Upper lobe of right lung (tissue), 1 donor: Measurements from ENCODE around the gene MEN1. TPM values are rescaled to one million over a fixed set of nuclear protein-coding genes. Genes with fewer than 3 reads are reported as not detected.
A peak's percentile ranks its signal among the peaks of the same experiment; 100 is the strongest.

Source experiments
- ATAC-seq: fragments of 200-7000 bp; cut with Tn5 transposase; one replicate; pipeline ENCODE4 v1.9.1; 2020; ENCODE audit warnings: mild to moderate bottlenecking, moderate library complexity
- DNase-seq: peaks from one replicate; pipeline ENCODE4 v3.0.0-alpha.2; 2020
- H3K27ac ChIP-seq: fragments of 200-600 bp; one replicate; pipeline ENCODE4 v1.8.0; 2022
- H3K27me3 ChIP-seq: fragments of 200-600 bp; one replicate; pipeline ENCODE4 v1.8.0; 2022; ENCODE audit warnings: mild to moderate bottlenecking
- H3K36me3 ChIP-seq: fragments of 200-600 bp; one replicate; pipeline ENCODE4 v1.8.0; 2022
- H3K4me1 ChIP-seq: fragments of 200-600 bp; one replicate; pipeline ENCODE4 v1.8.0; 2022
- H3K4me3 ChIP-seq: fragments of 200-600 bp; one replicate; pipeline ENCODE4 v1.8.0; 2022; ENCODE audit warnings: mild to moderate bottlenecking
- H3K9me3 ChIP-seq: fragments of 200-600 bp; one replicate; pipeline ENCODE4 v1.8.0; 2022
- intact Hi-C: fragments of 100-400 bp; cut with DNase I; formaldehyde crosslinking; loops from one replicate; pipeline ENCODE4 v1.11.0; 2022
- total RNA-seq: library from RNA; stranded (reverse); fragmentation: NEBNext Ultra II Directional; extraction: Animal tissue kit (Norgen Biotek cat#: 25700); gene quantifications from one replicate; pipeline ENCODE4 v1.2.1, GENCODE V29; 2021
- TF ChIP-seq, protein P1 (sequence below): fragments of 200-600 bp; IDR thresholded peaks from one replicate; pipeline ENCODE4 v1.8.0; 2022; ENCODE audit warnings: antibody characterized with exemption
- donor health status: DM: no; HTN: yes; CAD: no; lungs with severe emphysema.

MEN1 gene
- total RNA-seq, 1 donor from 2014 or later: 22.5 TPM

GRCh38 chr11:64759131-64759721 is 51.1 kb downstream of the MEN1 start:
- Histone ChIP-seq H3K9me3 (no peaks in the 10 kb centered on the region), H3K36me3 (peaks cover 20% of the 10 kb centered on the region), H3K27me3 (no peaks in the 10 kb centered on the region), H3K4me3 (peak overlapping the region; percentile 8), H3K4me1 (peaks cover 19% of the 10 kb centered on the region), H3K27ac (peak overlapping the region; percentile 24)
- peak; percentile 64 for DNase-seq
- ATAC-seq: no peak
- intact Hi-C loops: no loop called here
- TF ChIP-seq, protein P1, sequence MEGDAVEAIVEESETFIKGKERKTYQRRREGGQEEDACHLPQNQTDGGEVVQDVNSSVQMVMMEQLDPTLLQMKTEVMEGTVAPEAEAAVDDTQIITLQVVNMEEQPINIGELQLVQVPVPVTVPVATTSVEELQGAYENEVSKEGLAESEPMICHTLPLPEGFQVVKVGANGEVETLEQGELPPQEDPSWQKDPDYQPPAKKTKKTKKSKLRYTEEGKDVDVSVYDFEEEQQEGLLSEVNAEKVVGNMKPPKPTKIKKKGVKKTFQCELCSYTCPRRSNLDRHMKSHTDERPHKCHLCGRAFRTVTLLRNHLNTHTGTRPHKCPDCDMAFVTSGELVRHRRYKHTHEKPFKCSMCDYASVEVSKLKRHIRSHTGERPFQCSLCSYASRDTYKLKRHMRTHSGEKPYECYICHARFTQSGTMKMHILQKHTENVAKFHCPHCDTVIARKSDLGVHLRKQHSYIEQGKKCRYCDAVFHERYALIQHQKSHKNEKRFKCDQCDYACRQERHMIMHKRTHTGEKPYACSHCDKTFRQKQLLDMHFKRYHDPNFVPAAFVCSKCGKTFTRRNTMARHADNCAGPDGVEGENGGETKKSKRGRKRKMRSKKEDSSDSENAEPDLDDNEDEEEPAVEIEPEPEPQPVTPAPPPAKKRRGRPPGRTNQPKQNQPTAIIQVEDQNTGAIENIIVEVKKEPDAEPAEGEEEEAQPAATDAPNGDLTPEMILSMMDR: no peak

GRCh38 chr11:64758330-64759079 is 51.8 kb downstream of the MEN1 start:
- H3K27ac ChIP-seq: no peak overlapping the region
- intact Hi-C loops: no loop called here
- ATAC-seq (no peak), DNase-seq (peak; percentile 61)
- H3K36me3 ChIP-seq: peaks cover 13% of the 10 kb centered on the region
- TF ChIP-seq, protein P1: no peak
- no peaks in the 10 kb centered on the region for H3K27me3 ChIP-seq
- peaks cover 18% of the 10 kb centered on the region for H3K4me1 ChIP-seq
- no peak overlapping the region for H3K4me3 ChIP-seq
- H3K9me3 ChIP-seq: no peaks in the 10 kb centered on the region

- peaks cover 13% of the 10 kb centered on the region for H3K4me1 ChIP-seq
- H3K27ac ChIP-seq: no peak overlapping the region
- ATAC-seq: no peak
- TF ChIP-seq, protein P1: no peak
- peak; percentile 59 for DNase-seq
- H3K36me3 ChIP-seq: peaks cover 5% of the 10 kb centered on the region
- H3K9me3 ChIP-seq: no peaks in the 10 kb centered on the region
- H3K4me3 ChIP-seq: no peak overlapping the region
- intact Hi-C loops: no loop called here
- H3K27me3 ChIP-seq: no peaks in the 10 kb centered on the region
Measured at GRCh38 chr11:64757549-64758329, 52.6 kb downstream of the MEN1 start.

DNA sequence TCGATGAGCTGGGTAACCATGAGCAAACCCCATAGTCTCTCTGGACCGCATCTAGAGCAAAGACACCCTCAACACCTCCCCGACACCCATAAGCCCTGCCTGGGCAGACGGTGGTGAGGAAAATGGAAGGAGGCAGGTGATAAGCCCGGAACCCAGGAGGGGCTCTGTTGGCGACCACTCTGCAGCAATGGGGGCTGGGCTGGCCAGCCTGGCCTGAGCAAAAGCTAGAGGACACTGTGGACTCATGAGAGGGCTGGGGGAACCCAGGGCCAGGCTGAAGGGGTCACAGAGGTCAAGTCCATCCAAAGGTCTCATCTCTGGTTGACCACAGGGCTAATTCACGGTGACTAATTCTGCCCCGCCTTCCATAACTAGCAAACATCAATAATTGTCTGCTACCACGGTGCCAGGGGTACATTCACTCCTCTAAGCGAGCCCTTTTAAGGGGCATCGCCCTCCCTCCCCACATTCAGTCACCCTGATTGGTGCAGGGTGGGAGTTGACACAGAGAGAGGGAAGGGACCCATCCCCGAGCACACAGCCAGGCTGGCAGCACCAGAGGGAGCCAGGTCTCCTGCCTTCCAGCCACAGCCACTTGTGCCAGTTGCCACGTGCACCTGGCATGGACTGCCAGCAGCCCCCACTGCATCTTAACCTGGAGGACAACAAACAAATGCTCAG is 54.5 kb downstream of the MEN1 start:
- H3K36me3 ChIP-seq: no peaks in the 10 kb centered on the region
- ATAC-seq: no peak
- H3K4me3 ChIP-seq: no peak overlapping the region
- peak; percentile 56 for DNase-seq
- TF ChIP-seq, protein P1: no peak
- intact Hi-C loops: no loop called here
- no peaks in the 10 kb centered on the region for H3K27me3 ChIP-seq
- H3K27ac ChIP-seq: no peak overlapping the region
- no peaks in the 10 kb centered on the region for H3K9me3 ChIP-seq
- H3K4me1 ChIP-seq: peaks cover 11% of the 10 kb centered on the region

- intact Hi-C loops: no loop called here
- DNase-seq: peak; percentile 55
Measured at GRCh38 chr11:64754919-64755662, 55.3 kb downstream of the MEN1 start.

More at GRCh38 chr11:64754919-64755662, 55.3 kb downstream of the MEN1 start:
- H3K4me3 ChIP-seq: no peak overlapping the region
- ATAC-seq: no peak
- no peaks in the 10 kb centered on the region for H3K27me3 ChIP-seq
- H3K36me3 ChIP-seq: no peaks in the 10 kb centered on the region
- TF ChIP-seq, protein P1: no peak
- H3K4me1 ChIP-seq: peaks cover 4% of the 10 kb centered on the region
- no peak overlapping the region for H3K27ac ChIP-seq
- H3K9me3 ChIP-seq: no peaks in the 10 kb centered on the region
